ENCODE data around the gene PDE1A.

GRCh38 chr2:182259629-182260150 lies 167.1 kb downstream of the PDE1A start:
- TF ChIP-seq POLR2A (IDR thresholded peaks at IDR 0.05; ENCODE audit: low read length) (no peak), RAD21 (conservative IDR thresholded peaks at IDR 0.05 in 1 of 2, IDR thresholded peaks at IDR 0.05 in 1 of 2) (no peak), PBX3 (IDR thresholded peaks at IDR 0.05) (no peak), EP300 (IDR thresholded peaks at IDR 0.05) (no peak), CHD4 (IDR thresholded peaks at IDR 0.05; ENCODE audit: borderline replicate concordance) (no peak)

Data from A549 (cell line).